ENCODE measurements around the gene SUPT7L. TPM values are rescaled to one million over a fixed set of nuclear protein-coding genes. Genes with fewer than 3 reads are reported as not detected.

SUPT7L gene
- total and polyA plus RNA-seq, 2 of the 13 experiments (the other 11 are each of a cell fraction or from before 2014, with no cell fraction given), result 32.9 to 77.5 TPM

- TF ChIP-seq SP1 (IDR thresholded peaks at IDR 0.05), result no peak
- TF ChIP-seq SP1 (CRISPR knock-in tag; IDR thresholded peaks at IDR 0.05), result peak; percentile 72
- TF ChIP-seq POLR2AphosphoS5 (IDR thresholded peaks at IDR 0.05; ENCODE audit: low read depth, low read length), result peak; percentile 87
- no peak for TF ChIP-seq ZNF468 (CRISPR knock-in tag; IDR thresholded peaks at IDR 0.05)
- TF ChIP-seq ZNF17 (CRISPR knock-in tag; IDR thresholded peaks at IDR 0.05), result no peak
- TF ChIP-seq ZNF644 (CRISPR knock-in tag; IDR thresholded peaks at IDR 0.05; ENCODE audit: low read depth), result no peak
- TF ChIP-seq TAF1 (CRISPR knock-in tag; IDR thresholded peaks at IDR 0.05), result peak; percentile 99
- TF ChIP-seq KLF13 (CRISPR knock-in tag; IDR thresholded peaks at IDR 0.05), result no peak
- peak; percentile 98 for TF ChIP-seq ZNF354B (CRISPR knock-in tag; IDR thresholded peaks at IDR 0.05)
- TF ChIP-seq ZNF7 (CRISPR knock-in tag; IDR thresholded peaks at IDR 0.05), result 0 out of 2 replicates have a peak, but pooled peaks have one; percentile 29
- TF ChIP-seq ZNF724P (CRISPR knock-in tag; IDR thresholded peaks at IDR 0.05; ENCODE audit: borderline replicate concordance), result peak; percentile 96
- no peak for TF ChIP-seq SOX6 (IDR thresholded peaks at IDR 0.05)
- TF ChIP-seq SOX6 (CRISPR knock-in tag; IDR thresholded peaks at IDR 0.05), result peak; percentile 59; the same call in 1 of the 2 replicates
- TF ChIP-seq MIXL1 (CRISPR knock-in tag; IDR thresholded peaks at IDR 0.05), result peak; percentile 92
- TF ChIP-seq ZKSCAN1 (IDR thresholded peaks at IDR 0.05; ENCODE audit: low read length), result no peak; the same call in none of the 2 replicates
- no peak for TF ChIP-seq CENPBD1 (CRISPR knock-in tag; IDR thresholded peaks at IDR 0.05; ENCODE audit: borderline replicate concordance, low read depth)
- TF ChIP-seq FLYWCH1 (CRISPR knock-in tag; IDR thresholded peaks at IDR 0.05), result no peak
- TF ChIP-seq FOXA1 (IDR thresholded peaks at IDR 0.05), result no peak
- TF ChIP-seq FOXA1 (CRISPR knock-in tag; IDR thresholded peaks at IDR 0.05), result no peak; the same call in none of the 2 replicates
- 0 out of 2 replicates have a peak, but pooled peaks have one; percentile 18 for TF ChIP-seq ATAD3A (CRISPR knock-in tag; IDR thresholded peaks at IDR 0.05)
- TF ChIP-seq GPN1 (CRISPR knock-in tag; IDR thresholded peaks at IDR 0.05; ENCODE audit: borderline replicate concordance), result no peak
- TF ChIP-seq DBP (CRISPR knock-in tag; IDR thresholded peaks at IDR 0.05; ENCODE audit: not compliant biosample characterization), result peak; percentile 87
- no peak for TF ChIP-seq TCF12 (IDR thresholded peaks at IDR 0.05)
- peak; percentile 50; the same call in 1 of the 2 replicates for TF ChIP-seq TCF12 (CRISPR knock-in tag; IDR thresholded peaks at IDR 0.05)
- no peak for TF ChIP-seq ATM (IDR thresholded peaks at IDR 0.05; ENCODE audit: borderline replicate concordance)
- peak; percentile 72; the same call in 1 of the 2 replicates for TF ChIP-seq SNAI1 (CRISPR knock-in tag; IDR thresholded peaks at IDR 0.05; ENCODE audit: borderline replicate concordance)
- no peak for TF ChIP-seq DZIP1 (CRISPR knock-in tag; IDR thresholded peaks at IDR 0.05)
- peak; percentile 91; the same call in 1 of the 2 replicates for TF ChIP-seq ZNF816 (CRISPR knock-in tag; IDR thresholded peaks at IDR 0.05; ENCODE audit: borderline replicate concordance)
- TF ChIP-seq ARHGAP35 (CRISPR knock-in tag; IDR thresholded peaks at IDR 0.05; ENCODE audit: borderline replicate concordance), result peak; percentile 42; the same call in 1 of the 2 replicates
Measured at GRCh38 chr2:27663285-27664153, at the start of gene SUPT7L, which contains the start of gene SLC4A1AP (continued).
